Measurements from ENCODE around the gene BROX.

Gene BROX

GRCh38 chr1:222777977-222778376 is 65.6 kb downstream of the BROX start:
- no peak for DNase-seq (ENCODE audit: low spot score)

DNA sequence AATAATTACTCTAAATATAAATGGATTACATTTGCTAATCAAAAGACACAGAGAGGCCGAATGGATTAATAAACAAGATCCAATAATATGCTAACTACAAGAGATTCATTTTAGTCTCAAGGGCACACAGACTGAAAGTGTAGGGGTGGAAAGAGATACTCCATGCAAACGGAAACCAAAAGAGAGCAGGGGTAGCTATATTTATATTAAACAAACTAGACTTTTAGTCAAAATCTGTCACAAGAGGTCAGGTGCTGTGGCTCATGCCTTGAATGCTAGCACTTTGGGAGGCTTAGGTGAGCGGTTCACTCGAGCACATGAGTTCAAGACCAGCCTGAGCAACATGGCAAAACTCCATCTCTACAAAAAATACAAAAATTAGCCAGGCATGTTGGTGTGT is 68.9 kb downstream of the BROX start:
- DNase-seq (ENCODE audit: low spot score) = no peak

- no peak for DNase-seq (ENCODE audit: low spot score)
Measured at GRCh38 chr1:222783051-222783450, 70.7 kb downstream of the BROX start.

DNA sequence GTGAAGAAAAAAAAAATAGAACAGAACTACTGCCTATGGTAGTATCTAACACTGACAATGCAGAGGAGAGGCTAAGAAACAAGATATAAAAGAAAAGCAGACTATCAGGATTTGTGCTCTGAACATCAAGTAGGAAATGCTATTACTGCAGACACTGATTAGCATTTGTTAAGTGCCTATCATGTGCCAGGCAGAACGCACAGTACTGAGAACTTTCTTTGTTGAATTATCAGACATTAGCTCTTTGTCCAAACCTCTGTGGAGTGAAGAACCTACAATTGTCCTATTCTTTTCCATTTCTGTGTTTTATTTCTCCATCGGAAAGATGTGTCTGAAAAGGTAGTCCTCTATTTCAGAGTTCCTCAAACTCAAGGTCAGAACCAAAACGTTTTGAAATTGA is 72.0 kb downstream of the BROX start:
- no peak for DNase-seq (ENCODE audit: low spot score)

Measured in hematopoietic multipotent progenitor cell treated with erythropoietin and hydrocortisone succinate and interleukin-3 and kit ligand, for 15 days (in vitro differentiated cells).